ENCODE results near the gene CATSPERB. TPM values are rescaled to one million over a fixed set of nuclear protein-coding genes. Genes with fewer than 3 reads are reported as not detected.

The CATSPERB gene
- polyA plus RNA-seq, 1 donor (not counting 4 experiments of a cell fraction or from before 2014, with no cell fraction given), result 1.1 TPM

DNA sequence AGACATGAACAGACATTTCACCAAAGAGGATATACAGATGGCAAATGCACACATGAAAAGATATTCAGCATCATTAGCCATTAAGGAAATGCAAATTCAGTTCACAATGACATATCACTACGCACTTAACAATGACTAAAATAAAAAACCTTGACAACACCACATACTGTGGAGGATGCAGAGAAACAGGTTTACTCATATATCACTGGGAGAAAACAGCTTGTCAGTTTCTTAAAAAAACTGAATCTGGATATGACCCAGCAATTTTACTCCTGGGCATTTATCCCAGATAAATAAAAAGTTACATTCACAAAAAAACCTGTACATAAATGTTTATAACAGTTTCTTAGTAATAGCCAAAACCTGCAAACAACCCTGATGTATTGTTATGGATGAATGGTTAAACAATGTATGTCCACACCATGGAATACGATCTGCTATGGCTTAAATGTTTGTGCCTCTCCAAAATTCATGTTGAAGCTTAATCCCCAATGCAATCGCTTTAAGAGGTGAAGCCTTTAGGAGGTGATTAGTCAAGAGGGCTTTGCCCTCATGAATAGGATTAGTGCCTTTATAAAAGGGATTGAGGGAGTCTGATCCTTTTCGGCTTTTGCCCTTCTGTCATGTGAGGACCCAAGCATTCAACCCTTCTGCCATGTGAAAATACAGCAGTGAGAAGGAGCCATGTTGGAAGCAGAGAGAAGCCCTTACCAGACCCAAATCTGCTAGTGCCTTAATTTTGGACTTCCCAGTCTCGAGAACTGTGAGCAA lies 185.8 kb downstream of the CATSPERB start:
- H3K36me3 ChIP-seq (ENCODE audit: control insufficient read depth in 2 of 2, extremely low read depth in 1 of 2, insufficient read depth in 2 of 2, low read length in 2 of 2), result no peaks in the 10 kb centered on the region
- no peaks in the 10 kb centered on the region for H3K4me1 ChIP-seq (ENCODE audit: control insufficient read depth, extremely low read depth, insufficient read depth, low read length)
- no peak overlapping the region for H3K27ac ChIP-seq (ENCODE audit: control insufficient read depth, insufficient read depth, low read length)
- H3K4me2 ChIP-seq (ENCODE audit: control insufficient read depth, extremely low read depth, insufficient read depth, low read depth, low read length), result no peak overlapping the region
- FAIRE-seq (no peak), DNase-seq (ENCODE audit: low read depth, low spot score) (no peak)
- no peak overlapping the region for H2AFZ ChIP-seq (ENCODE audit: control insufficient read depth, low read length)
- no peaks in the 10 kb centered on the region for H3K9me3 ChIP-seq (ENCODE audit: control insufficient read depth, low read depth, low read length)
- no peak overlapping the region for H3K9ac ChIP-seq (ENCODE audit: control insufficient read depth, extremely low read depth, insufficient read depth, low read length)
- no peaks in the 10 kb centered on the region for H4K20me1 ChIP-seq (ENCODE audit: control insufficient read depth, extremely low read depth, insufficient read depth, low read length)
- H3K4me3 ChIP-seq (ENCODE audit: control insufficient read depth in 2 of 3, extremely low read depth in 1 of 3, insufficient read depth in 2 of 3, low read depth in 1 of 3, low read length in 3 of 3), result no peak overlapping the region
- no peaks in the 10 kb centered on the region for H3K9me1 ChIP-seq (ENCODE audit: control insufficient read depth, extremely low read depth, insufficient read depth, low read length)
- no peak for TF ChIP-seq EZH2 (IDR thresholded peaks at IDR 0.05; ENCODE audit: low read length)
- TF ChIP-seq, protein P1, sequence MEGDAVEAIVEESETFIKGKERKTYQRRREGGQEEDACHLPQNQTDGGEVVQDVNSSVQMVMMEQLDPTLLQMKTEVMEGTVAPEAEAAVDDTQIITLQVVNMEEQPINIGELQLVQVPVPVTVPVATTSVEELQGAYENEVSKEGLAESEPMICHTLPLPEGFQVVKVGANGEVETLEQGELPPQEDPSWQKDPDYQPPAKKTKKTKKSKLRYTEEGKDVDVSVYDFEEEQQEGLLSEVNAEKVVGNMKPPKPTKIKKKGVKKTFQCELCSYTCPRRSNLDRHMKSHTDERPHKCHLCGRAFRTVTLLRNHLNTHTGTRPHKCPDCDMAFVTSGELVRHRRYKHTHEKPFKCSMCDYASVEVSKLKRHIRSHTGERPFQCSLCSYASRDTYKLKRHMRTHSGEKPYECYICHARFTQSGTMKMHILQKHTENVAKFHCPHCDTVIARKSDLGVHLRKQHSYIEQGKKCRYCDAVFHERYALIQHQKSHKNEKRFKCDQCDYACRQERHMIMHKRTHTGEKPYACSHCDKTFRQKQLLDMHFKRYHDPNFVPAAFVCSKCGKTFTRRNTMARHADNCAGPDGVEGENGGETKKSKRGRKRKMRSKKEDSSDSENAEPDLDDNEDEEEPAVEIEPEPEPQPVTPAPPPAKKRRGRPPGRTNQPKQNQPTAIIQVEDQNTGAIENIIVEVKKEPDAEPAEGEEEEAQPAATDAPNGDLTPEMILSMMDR (optimal IDR thresholded peaks at IDR 0.05 in 1 of 3, IDR thresholded peaks at IDR 0.05 in 1 of 3, conservative IDR thresholded peaks at IDR 0.05 in 1 of 3; ENCODE audit: extremely low read depth in 1 of 3, insufficient read depth in 2 of 3, low read length in 3 of 3), result no peak
- dilution Hi-C loops (cut with MboI; ENCODE audit: extremely low pct_ligation_motif_present, low sequenced_read_pairs), result no loop called here
- H3K79me2 ChIP-seq (ENCODE audit: control insufficient read depth, insufficient read depth, low read length), result no peaks in the 10 kb centered on the region
- H3K27me3 ChIP-seq (ENCODE audit: control insufficient read depth, extremely low read depth, insufficient read depth, low read length), result no peaks in the 10 kb centered on the region

DNA sequence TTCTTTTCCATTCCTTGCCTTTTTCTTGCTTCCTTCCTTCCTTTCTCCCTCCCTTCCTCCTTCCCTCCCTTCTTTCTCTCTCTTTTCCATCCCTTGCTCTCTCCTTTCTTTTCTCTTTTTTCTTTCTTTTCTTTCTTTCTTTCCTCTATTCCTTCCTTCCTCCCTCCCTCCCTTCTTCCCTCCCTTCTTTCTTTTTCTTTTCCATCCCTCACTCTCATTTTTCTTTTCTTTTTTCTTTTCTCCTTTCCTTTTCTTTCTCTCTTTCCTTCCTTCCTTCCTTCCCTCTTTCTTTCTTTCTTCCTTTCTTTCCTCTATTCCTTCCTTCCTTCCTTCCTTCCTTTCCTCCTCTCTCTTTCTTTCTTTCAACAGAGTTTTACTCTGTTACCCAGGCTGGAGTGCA lies 186.7 kb downstream of the CATSPERB start:
- H3K79me2 ChIP-seq (ENCODE audit: control insufficient read depth, insufficient read depth, low read length), result no peaks in the 10 kb centered on the region
- H3K4me2 ChIP-seq (ENCODE audit: control insufficient read depth, extremely low read depth, insufficient read depth, low read depth, low read length), result no peak overlapping the region
- no peak overlapping the region for H3K9ac ChIP-seq (ENCODE audit: control insufficient read depth, extremely low read depth, insufficient read depth, low read length)
- DNase-seq (ENCODE audit: low read depth, low spot score) (no peak), FAIRE-seq (no peak)
- H3K27ac ChIP-seq (ENCODE audit: control insufficient read depth, insufficient read depth, low read length), result no peak overlapping the region
- no peaks in the 10 kb centered on the region for H3K9me3 ChIP-seq (ENCODE audit: control insufficient read depth, low read depth, low read length)
- no peaks in the 10 kb centered on the region for H4K20me1 ChIP-seq (ENCODE audit: control insufficient read depth, extremely low read depth, insufficient read depth, low read length)
- H3K36me3 ChIP-seq (ENCODE audit: control insufficient read depth in 2 of 2, extremely low read depth in 1 of 2, insufficient read depth in 2 of 2, low read length in 2 of 2), result no peaks in the 10 kb centered on the region
- TF ChIP-seq, protein P1 (optimal IDR thresholded peaks at IDR 0.05 in 1 of 3, IDR thresholded peaks at IDR 0.05 in 1 of 3, conservative IDR thresholded peaks at IDR 0.05 in 1 of 3; ENCODE audit: extremely low read depth in 1 of 3, insufficient read depth in 2 of 3, low read length in 3 of 3), result no peak
- TF ChIP-seq EZH2 (IDR thresholded peaks at IDR 0.05; ENCODE audit: low read length), result no peak
- no peaks in the 10 kb centered on the region for H3K4me1 ChIP-seq (ENCODE audit: control insufficient read depth, extremely low read depth, insufficient read depth, low read length)
- no peaks in the 10 kb centered on the region for H3K9me1 ChIP-seq (ENCODE audit: control insufficient read depth, extremely low read depth, insufficient read depth, low read length)
- no peak overlapping the region for H2AFZ ChIP-seq (ENCODE audit: control insufficient read depth, low read length)
- H3K4me3 ChIP-seq (ENCODE audit: control insufficient read depth in 2 of 3, extremely low read depth in 1 of 3, insufficient read depth in 2 of 3, low read depth in 1 of 3, low read length in 3 of 3), result no peak overlapping the region
- dilution Hi-C loops (cut with MboI; ENCODE audit: extremely low pct_ligation_motif_present, low sequenced_read_pairs), result no loop called here
- H3K27me3 ChIP-seq (ENCODE audit: control insufficient read depth, extremely low read depth, insufficient read depth, low read length), result no peaks in the 10 kb centered on the region

All from keratinocyte (primary cell).